C4-2B (cell line): ENCODE results near the gene XPNPEP1.
A peak's percentile ranks its signal among the peaks of the same experiment; 100 is the strongest.

Experiments used
- H3K27ac ChIP-seq: fragments of 450-650 bp; 2 replicates; pipeline ENCODE4 v1.5.1; 2017
- ZFX ChIP-seq: fragments of 450-650 bp; IDR thresholded peaks from 2 replicates; pipeline ENCODE4 v1.6.1; 2017
- TF ChIP-seq, protein P1 (sequence below): fragments of 450-650 bp; conservative IDR thresholded peaks from 2 replicates; pipeline ENCODE4 v1.5.1; 2017; ENCODE audit warnings: mild to moderate bottlenecking

Gene XPNPEP1

DNA sequence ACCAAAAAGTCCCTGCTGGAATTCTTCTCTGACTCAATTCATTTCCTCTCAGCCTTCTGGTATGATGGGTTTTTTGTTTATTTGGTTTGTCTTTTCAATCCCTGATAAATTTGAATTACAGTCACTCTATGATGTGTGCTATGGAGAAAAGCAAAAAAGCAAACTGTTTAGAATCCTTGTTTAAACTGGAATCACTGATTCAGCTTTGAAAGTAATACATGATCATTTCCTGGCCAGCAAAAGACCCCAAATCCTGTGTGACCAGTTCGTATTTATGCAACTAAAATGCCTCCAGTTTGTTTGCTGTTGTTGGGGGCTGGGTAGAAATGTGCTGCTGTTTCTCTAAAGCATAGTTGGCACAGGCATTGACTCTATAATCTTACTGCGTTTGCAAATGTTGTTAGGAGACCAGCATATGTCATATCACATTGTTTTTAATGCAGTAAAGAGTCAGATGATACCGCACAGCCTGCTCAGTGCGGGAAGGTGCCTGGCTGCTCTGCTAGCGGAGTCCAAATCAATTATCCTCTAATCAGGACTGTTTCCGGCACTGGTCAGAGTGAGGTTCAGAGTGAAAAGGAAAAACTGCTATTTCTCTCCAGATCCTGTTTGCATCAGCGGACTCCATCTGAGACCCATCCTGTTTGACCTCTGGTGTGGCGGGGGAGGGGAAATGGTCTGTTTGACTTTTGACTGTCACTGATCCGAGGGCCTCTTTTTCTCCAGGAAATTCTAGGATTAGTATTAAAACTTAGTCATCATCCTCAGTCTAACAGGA is 43.8 kb upstream of the XPNPEP1 start:
- H3K27ac ChIP-seq = peak overlapping the region; percentile 40
- no peak for TF ChIP-seq ZFX
- TF ChIP-seq, protein P1, sequence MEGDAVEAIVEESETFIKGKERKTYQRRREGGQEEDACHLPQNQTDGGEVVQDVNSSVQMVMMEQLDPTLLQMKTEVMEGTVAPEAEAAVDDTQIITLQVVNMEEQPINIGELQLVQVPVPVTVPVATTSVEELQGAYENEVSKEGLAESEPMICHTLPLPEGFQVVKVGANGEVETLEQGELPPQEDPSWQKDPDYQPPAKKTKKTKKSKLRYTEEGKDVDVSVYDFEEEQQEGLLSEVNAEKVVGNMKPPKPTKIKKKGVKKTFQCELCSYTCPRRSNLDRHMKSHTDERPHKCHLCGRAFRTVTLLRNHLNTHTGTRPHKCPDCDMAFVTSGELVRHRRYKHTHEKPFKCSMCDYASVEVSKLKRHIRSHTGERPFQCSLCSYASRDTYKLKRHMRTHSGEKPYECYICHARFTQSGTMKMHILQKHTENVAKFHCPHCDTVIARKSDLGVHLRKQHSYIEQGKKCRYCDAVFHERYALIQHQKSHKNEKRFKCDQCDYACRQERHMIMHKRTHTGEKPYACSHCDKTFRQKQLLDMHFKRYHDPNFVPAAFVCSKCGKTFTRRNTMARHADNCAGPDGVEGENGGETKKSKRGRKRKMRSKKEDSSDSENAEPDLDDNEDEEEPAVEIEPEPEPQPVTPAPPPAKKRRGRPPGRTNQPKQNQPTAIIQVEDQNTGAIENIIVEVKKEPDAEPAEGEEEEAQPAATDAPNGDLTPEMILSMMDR = no peak

DNA sequence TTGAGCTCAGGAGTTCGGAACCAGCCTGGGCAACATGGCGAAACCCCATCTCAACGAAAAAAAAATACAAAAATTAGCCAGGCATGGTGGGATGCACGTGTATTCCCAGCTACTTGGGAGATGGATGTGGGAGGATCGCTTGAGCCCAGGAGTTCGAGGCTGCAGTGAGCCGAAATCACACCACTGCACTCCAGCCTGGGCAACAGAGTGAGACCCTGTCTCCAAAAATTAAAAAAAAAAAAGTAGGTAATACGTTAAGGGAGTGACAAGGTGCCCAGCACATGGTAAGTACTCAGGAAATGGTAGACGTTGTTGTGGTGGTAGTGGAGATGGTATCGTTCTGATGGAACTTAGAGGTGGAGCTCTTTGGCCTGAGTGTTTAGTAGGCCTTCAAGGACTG is 41.0 kb upstream of the XPNPEP1 start:
- TF ChIP-seq, protein P1 = no peak
- TF ChIP-seq ZFX = no peak
- H3K27ac ChIP-seq = no peak overlapping the region

DNA sequence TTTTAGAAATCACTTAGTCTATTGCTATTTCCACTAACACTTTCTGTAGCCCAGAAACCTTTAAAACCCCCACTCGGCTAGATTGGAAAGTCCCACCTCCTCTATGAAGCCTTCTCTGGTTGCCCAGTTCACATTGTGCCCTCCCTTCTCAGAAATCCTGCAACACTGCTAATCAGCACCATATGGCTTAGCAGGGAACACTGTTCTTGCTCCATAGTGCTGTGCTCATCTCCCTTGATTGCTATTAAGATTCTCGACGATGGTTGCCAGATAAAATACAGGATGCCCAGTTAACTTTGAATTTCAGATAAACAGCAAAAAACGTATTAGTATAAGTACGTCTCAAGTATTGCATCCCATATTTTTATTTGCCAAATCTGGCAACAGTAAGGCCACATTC is 40.1 kb upstream of the XPNPEP1 start:
- TF ChIP-seq, protein P1 = no peak
- TF ChIP-seq ZFX = no peak
- no peak overlapping the region for H3K27ac ChIP-seq

DNA sequence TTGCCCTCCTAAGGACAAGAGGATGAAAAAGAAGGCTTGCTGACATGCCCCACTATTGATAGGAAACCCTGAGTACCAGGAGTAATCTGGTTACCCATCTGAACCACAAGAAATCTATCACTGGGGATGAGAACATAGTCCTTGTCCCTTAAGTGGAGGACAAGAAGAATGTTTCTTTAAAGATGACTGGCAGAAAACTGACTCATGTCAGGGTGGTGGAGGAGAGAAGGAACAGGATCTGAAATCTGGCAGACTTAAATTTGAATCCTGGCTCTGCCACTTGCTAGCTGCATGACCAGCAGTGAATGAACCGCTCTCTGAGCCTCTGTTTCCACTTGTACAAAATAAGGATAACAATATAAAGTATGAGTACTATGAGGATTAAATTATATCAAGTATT is 38.9 kb upstream of the XPNPEP1 start:
- H3K27ac ChIP-seq = no peak overlapping the region
- TF ChIP-seq, protein P1 = no peak
- no peak for TF ChIP-seq ZFX

DNA sequence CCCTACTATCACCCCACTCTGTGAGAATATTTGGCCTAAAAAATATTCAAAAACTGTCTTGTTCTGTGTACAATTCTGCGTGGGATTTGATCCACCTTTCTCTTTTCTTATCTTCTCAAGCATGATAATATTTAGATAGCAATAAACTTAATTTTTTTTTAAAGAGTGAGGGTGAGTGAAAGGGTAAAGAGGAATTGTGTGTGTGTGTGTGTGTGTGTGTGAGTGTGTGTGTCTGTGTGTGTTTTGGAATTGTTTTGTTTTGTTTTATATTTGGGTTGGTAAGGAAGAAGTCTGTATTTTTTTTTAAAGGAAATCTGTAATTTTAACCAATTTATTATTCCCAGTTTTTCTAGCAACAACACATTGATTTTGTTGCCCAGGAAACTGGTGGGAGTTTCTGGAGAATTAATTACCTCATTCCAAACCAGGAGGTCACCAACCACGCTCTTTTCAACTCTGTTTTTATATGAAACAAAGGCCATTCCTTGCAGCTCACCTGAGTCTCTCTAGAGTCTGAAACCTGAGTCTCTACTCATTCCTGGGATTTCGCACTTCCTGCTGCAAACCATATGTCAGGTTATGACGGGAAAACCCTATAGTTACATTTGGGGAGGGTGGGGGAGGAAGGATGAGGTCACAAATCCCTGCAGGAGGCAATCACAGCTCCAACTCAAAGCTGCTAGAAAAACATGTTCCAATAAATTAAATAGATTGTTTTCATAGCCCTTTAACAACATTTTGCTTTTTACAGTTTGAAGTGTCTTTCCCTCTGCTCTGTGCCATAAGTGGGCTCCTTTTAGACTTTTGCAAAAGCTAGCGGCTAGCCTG is 38.1 kb upstream of the XPNPEP1 start:
- TF ChIP-seq ZFX = no peak
- TF ChIP-seq, protein P1 = no peak
- no peak overlapping the region for H3K27ac ChIP-seq

DNA sequence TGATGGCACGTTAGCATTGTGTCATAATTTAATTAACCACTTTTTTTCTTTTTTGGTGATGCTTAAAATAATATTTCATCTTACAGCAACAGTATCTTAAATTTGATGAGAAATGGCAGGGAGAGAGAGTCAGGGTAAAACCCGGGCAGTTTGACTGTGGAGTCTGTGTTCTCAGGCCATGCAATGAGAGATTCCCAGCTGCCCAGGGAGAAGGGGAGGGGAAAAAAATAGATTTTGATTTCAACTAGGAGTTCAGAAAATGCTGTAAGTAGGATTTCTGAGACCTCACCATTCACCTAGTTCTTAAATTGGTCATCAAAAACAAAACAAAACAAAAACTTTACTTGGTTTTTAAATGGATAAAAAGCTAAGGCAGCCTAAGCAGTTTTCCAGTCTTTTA is 37.4 kb upstream of the XPNPEP1 start:
- H3K27ac ChIP-seq = no peak overlapping the region
- TF ChIP-seq ZFX = no peak

DNA sequence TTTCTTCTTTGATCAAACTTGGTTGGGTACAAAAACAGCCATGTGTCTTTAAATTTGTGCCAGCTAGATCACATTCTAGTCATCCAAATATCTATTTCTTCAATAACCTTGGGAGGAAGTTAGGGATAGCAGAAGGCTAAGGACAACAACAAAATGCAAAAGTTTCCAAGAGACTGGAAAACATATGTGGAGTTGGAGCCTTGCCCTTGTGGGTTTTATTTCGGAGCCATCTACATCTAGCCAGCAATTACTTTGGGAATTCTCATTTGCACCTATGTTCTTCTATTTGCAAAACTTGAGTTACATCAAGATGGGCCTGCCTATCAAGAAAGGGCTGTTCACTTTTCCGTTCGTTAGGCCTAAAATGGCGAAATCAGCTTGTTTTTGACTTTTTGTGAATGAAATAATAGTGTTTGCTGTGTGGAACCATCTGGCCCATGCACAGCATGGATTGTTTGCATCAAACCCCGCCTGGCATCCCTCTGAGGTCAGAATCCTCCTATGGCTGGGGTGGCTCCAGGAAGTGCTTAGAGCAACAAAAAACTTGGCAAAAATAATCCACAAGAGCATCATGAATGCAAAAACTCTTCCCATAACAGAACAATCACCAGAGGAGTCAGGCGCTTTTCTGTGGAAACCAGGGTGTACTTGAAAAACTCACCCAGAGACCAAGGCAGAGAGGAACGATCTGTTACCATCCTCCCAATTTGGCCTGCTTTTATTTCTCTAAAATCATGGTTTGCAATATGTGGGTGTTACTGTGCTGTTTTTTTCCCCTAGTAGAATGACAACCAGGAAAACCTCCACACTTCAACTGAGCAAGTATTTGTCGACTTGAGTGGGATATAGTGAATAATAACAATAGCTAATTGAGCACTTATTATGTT is 36.2 kb upstream of the XPNPEP1 start:
- H3K27ac ChIP-seq = no peak overlapping the region
- TF ChIP-seq, protein P1 = no peak
- no peak for TF ChIP-seq ZFX
